Right cardiac atrium (tissue), 5 donors: Measurements from ENCODE around the gene DHRS12. TPM values are rescaled to one million over a fixed set of nuclear protein-coding genes. Genes with fewer than 3 reads are reported as not detected.

Experiments
- ATAC-seq, 2 donors: fragments of 200-7000 bp; cut with Tn5 transposase; one replicate each; pipeline versions ENCODE4 v1.8.0 to v1.9.1; 2020; ENCODE audit warnings: moderate library complexity in 2 of 2, mild to moderate bottlenecking in 1 of 2
- DNase-seq, 3 donors: peaks; one replicate each; pipeline ENCODE4 v3.0.0-alpha.2; 2020
- H3K27ac ChIP-seq: one replicate; pipeline ENCODE4 v1.5.1; 2013; ENCODE audit warnings: mild to moderate bottlenecking, low read length, control low read depth, moderate library complexity
- H3K27me3 ChIP-seq: one replicate; pipeline ENCODE4 v1.6.1; 2013; ENCODE audit not compliant: control insufficient read depth, insufficient read depth
- H3K4me1 ChIP-seq: one replicate; pipeline ENCODE4 v1.6.1; 2013; ENCODE audit warnings: low read length; ENCODE audit not compliant: control insufficient read depth, insufficient read depth
- H3K4me3 ChIP-seq: one replicate; pipeline ENCODE4 v1.5.1; 2013; ENCODE audit warnings: low read length, control low read depth
- H3K9me3 ChIP-seq: one replicate; pipeline ENCODE4 v1.6.1; 2013; ENCODE audit warnings: low read length; ENCODE audit not compliant: control insufficient read depth
- WGBS: extraction: QIAGEN DNeasy Blood & Tissue Kit; methylation state at CpG from one replicate; pipeline ENCODE4 v1.1.7; 2013; 5-methylcytosine and 5-hydroxymethylcytosine counted together
- intact Hi-C, 4 donors: fragments of 100-400 bp; cut with DNase I; formaldehyde crosslinking; loops; one replicate each; pipeline versions ENCODE4 v1.11.0 to v1.14.0; 2022 to 2023
- polyA plus RNA-seq: library from polyadenylated mRNA; stranded (reverse); fragments of 200-250 nt; gene quantifications from one replicate; pipeline ENCODE4 v1.2.3, GENCODE V29; 2013
- total RNA-seq, 4 donors: library from RNA; stranded (reverse); fragmentation: NEBNext Ultra II Directional; extraction: Animal tissue kit (Norgen Biotek cat#: 25700); gene quantifications; one replicate each; pipeline ENCODE4 v1.2.1, GENCODE V29; 2021
- donor health status: healthy with polysubstance abuse.
- donor health status: DM: no; HTN: yes; CAD: no.
- donor health status: DM: no; HTN: no; CAD: no.
- donor health status: DM: no; HTN: yes; CAD: no; lungs with severe emphysema.
- donor health status: DM: yes; HTN: yes; CAD: no.

DHRS12 gene
- total and polyA plus RNA-seq, 5 donors: 11.1 to 16.5 (median 13.0) TPM

- H3K4me3 ChIP-seq: no peak overlapping the region
- H3K9me3 ChIP-seq: no peaks in the 10 kb centered on the region
- H3K27me3 ChIP-seq: no peaks in the 10 kb centered on the region
- DNase-seq (no peak), ATAC-seq (peak; percentile 74)
- WGBS: 77% methylated on average over 4 of the region's 4 CpGs
- peak overlapping the region; percentile 9 for H3K27ac ChIP-seq
- intact Hi-C loops: loop anchor here in 2 of 4 donors (10.0 kb wide), 1 partner anchor 307 kb away; the partner anchor contains the start of gene NEK5 (in 2 of the 2)
- H3K4me1 ChIP-seq: peaks cover 7% of the 10 kb centered on the region
Observed at GRCh38 chr13:51818276-51818675, 14.3 kb upstream of the DHRS12 start.

GRCh38 chr13:51817717-51818116 is 13.8 kb upstream of the DHRS12 start:
- no peak for DNase-seq
- Histone ChIP-seq H3K4me1 (peaks cover 7% of the 10 kb centered on the region), H3K27me3 (no peaks in the 10 kb centered on the region), H3K9me3 (no peaks in the 10 kb centered on the region), H3K4me3 (no peak overlapping the region), H3K27ac (peak overlapping the region; percentile 9)
- no peak for ATAC-seq
- intact Hi-C loops: loop anchor here in 2 of 4 donors (2.0 to 10.0 kb wide), 2 partner anchors 15 to 307 kb away; partner anchors contain the start of gene NEK5 (in 2 of the 2)
- 83% methylated on average over 8 of the region's 8 CpGs for WGBS

GRCh38 chr13:51816604-51817249 is 12.8 kb upstream of the DHRS12 start:
- ATAC-seq (no peak), DNase-seq (no peak)
- H3K4me3 ChIP-seq: no peak overlapping the region
- no peak overlapping the region for H3K27ac ChIP-seq
- no peaks in the 10 kb centered on the region for H3K27me3 ChIP-seq
- intact Hi-C loops: loop anchor here in 2 of 4 donors (2.0 to 10.0 kb wide), 2 partner anchors 16 to 308 kb away; partner anchors contain the start of gene NEK5 (in 2 of the 2)
- 82% methylated on average over 19 of the region's 19 CpGs for WGBS
- no peaks in the 10 kb centered on the region for H3K9me3 ChIP-seq
- peaks cover 7% of the 10 kb centered on the region for H3K4me1 ChIP-seq

GRCh38 chr13:51815848-51816247 is 11.9 kb upstream of the DHRS12 start:
- Histone ChIP-seq H3K4me1 (peaks cover 7% of the 10 kb centered on the region), H3K4me3 (no peak overlapping the region), H3K27me3 (no peaks in the 10 kb centered on the region), H3K9me3 (no peaks in the 10 kb centered on the region), H3K27ac (no peak overlapping the region)
- ATAC-seq (no peak), DNase-seq (no peak)
- intact Hi-C loops: loop anchor here in 2 of 4 donors (2.0 to 10.0 kb wide), 2 partner anchors 17 to 309 kb away; partner anchors contain the start of gene NEK5 (in 2 of the 2)
- WGBS: 81% methylated on average over 11 of the region's 11 CpGs

GRCh38 chr13:51814825-51815650 is 11.1 kb upstream of the DHRS12 start:
- H3K27me3 ChIP-seq: no peaks in the 10 kb centered on the region
- no peak overlapping the region for H3K27ac ChIP-seq
- intact Hi-C loops: loop anchor here in 2 of 4 donors (10.0 kb wide), 1 partner anchor 310 kb away; the partner anchor contains the start of gene NEK5 (in 2 of the 2)
- H3K4me3 ChIP-seq: no peak overlapping the region
- no peaks in the 10 kb centered on the region for H3K9me3 ChIP-seq
- peak in 2 of 3 donors; percentile 51 to 78 for DNase-seq
- peaks cover 7% of the 10 kb centered on the region for H3K4me1 ChIP-seq
- WGBS: 29% methylated on average over 13 of the region's 13 CpGs
- peak; percentile 60 to 64 for ATAC-seq

- DNase-seq (no peak), ATAC-seq (no peak)
- no peaks in the 10 kb centered on the region for H3K9me3 ChIP-seq
- no peak overlapping the region for H3K27ac ChIP-seq
- H3K4me1 ChIP-seq: peaks cover 4% of the 10 kb centered on the region
- no peaks in the 10 kb centered on the region for H3K27me3 ChIP-seq
- 96% methylated on average over 2 of the region's 2 CpGs for whole genome bisulfite sequencing
- no peak overlapping the region for H3K4me3 ChIP-seq
- intact Hi-C loops: loop anchor here in 2 of 4 donors (10.0 kb wide), 1 partner anchor 311 kb away; the partner anchor contains the start of gene NEK5 (in 2 of the 2)
Observed at GRCh38 chr13:51814071-51814470, 10.1 kb upstream of the DHRS12 start.

- no peak overlapping the region for H3K27ac ChIP-seq
- H3K4me3 ChIP-seq: no peak overlapping the region
- intact Hi-C loops: loop anchor here in 2 of 4 donors (10.0 kb wide), 1 partner anchor 313 kb away; the partner anchor contains the start of gene NEK5 (in 2 of the 2)
- ATAC-seq: peak in 1 of 2 donors; percentile 20
- peaks cover 5% of the 10 kb centered on the region for H3K4me1 ChIP-seq
- no peak for DNase-seq
- H3K27me3 ChIP-seq: no peaks in the 10 kb centered on the region
- H3K9me3 ChIP-seq: no peaks in the 10 kb centered on the region
- 48% methylated on average over 4 of the region's 4 CpGs for WGBS
Observed at GRCh38 chr13:51811920-51812451, 8.0 kb upstream of the DHRS12 start.

GRCh38 chr13:51811046-51811445 is 7.1 kb upstream of the DHRS12 start:
- WGBS: 76% methylated on average over 12 of the region's 12 CpGs
- Histone ChIP-seq H3K4me3 (no peak overlapping the region), H3K27me3 (no peaks in the 10 kb centered on the region), H3K27ac (no peak overlapping the region), H3K4me1 (peaks cover 5% of the 10 kb centered on the region), H3K9me3 (no peaks in the 10 kb centered on the region)
- ATAC-seq (no peak), DNase-seq (no peak)
- intact Hi-C loops: loop anchor here in 2 of 4 donors (10.0 kb wide), 1 partner anchor 314 kb away; the partner anchor contains the start of gene NEK5 (in 2 of the 2)

GRCh38 chr13:51808811-51809210 is 4.8 kb upstream of the DHRS12 start:
- Histone ChIP-seq H3K4me3 (no peak overlapping the region), H3K4me1 (peaks cover 3% of the 10 kb centered on the region), H3K9me3 (no peaks in the 10 kb centered on the region), H3K27me3 (no peaks in the 10 kb centered on the region), H3K27ac (no peak overlapping the region)
- DNase-seq: no peak
- intact Hi-C loops: loop anchor here in 2 of 4 donors (10.0 kb wide), 2 partner anchors 224 to 354 kb away; partner anchors contain the start of genes INTS6 (in 1 of the 2) and WDFY2 (in 1 of the 2)
- no peak for ATAC-seq

- Histone ChIP-seq H3K27me3 (no peaks in the 10 kb centered on the region), H3K4me3 (no peak overlapping the region), H3K4me1 (peaks cover 12% of the 10 kb centered on the region), H3K9me3 (no peaks in the 10 kb centered on the region), H3K27ac (no peak overlapping the region)
- WGBS: 47% methylated on average over 5 of the region's 5 CpGs
- intact Hi-C loops: loop anchor here in 2 of 4 donors (10.0 kb wide), 2 partner anchors 222 to 352 kb away; partner anchors contain the start of genes INTS6 (in 1 of the 2) and WDFY2 (in 1 of the 2)
- no peak for DNase-seq
- ATAC-seq: no peak
Observed at GRCh38 chr13:51807041-51807440, 3.1 kb upstream of the DHRS12 start.
